Upper lobe of left lung (tissue), 6 donors: ENCODE data around the gene H6PD. TPM values are rescaled to one million over a fixed set of nuclear protein-coding genes. Genes with fewer than 3 reads are reported as not detected.
A peak's percentile ranks its signal among the peaks of the same experiment; 100 is the strongest.

Experiments
- ATAC-seq, 2 donors: fragments of 200-7000 bp; cut with Tn5 transposase; one replicate each; pipeline ENCODE4 v1.9.1; 2022; ENCODE audit warnings: mild to moderate bottlenecking in 2 of 2, moderate library complexity in 2 of 2; ENCODE audit not compliant: low FRiP score in 2 of 2
- DNase-seq, 2 donors: peaks; one replicate each; pipeline ENCODE4 v3.0.0-alpha.2; 2019 to 2020
- H3K27ac ChIP-seq, 4 donors: fragments of 200-600 bp; sonication (generic); one replicate each; pipeline ENCODE4 v1.5.1; 2016 to 2019
- H3K27me3 ChIP-seq, 4 donors: fragments of 200-600 bp; sonication (generic); one replicate each; pipeline ENCODE4 v1.5.1; 2017 to 2019
- H3K36me3 ChIP-seq, 4 donors: fragments of 200-600 bp; sonication (generic); one replicate each; pipeline ENCODE4 v1.5.1; 2016 to 2019
- H3K4me1 ChIP-seq, 4 donors: fragments of 200-600 bp; sonication (generic); one replicate each; pipeline ENCODE4 v1.5.1; 2018 to 2019
- H3K4me3 ChIP-seq, 4 donors: fragments of 200-600 bp; sonication (generic); one replicate each; pipeline ENCODE4 v1.5.1; 2017 to 2019; ENCODE audit warnings: mild to moderate bottlenecking in 2 of 4, moderate library complexity in 1 of 4
- H3K9me3 ChIP-seq, 4 donors: fragments of 200-600 bp; sonication (generic); one replicate each; pipeline ENCODE4 v1.5.1; 2018 to 2019
- CTCF ChIP-seq, 6 experiments: fragments of 450-650 bp in 4 of 6; fragments of 200-600 bp in 2 of 6; sonication (generic) in 2 of 6; IDR thresholded peaks; one replicate each; pipeline ENCODE4 v1.5.1; 2016 to 2019; ENCODE audit warnings: antibody characterized with exemption in 6 of 6
- EP300 ChIP-seq, 4 donors: sonication (generic); formaldehyde crosslinking; IDR thresholded peaks; one replicate each; pipeline ENCODE4 v1.5.1; 2017; ENCODE audit warnings: antibody characterized with exemption in 4 of 4, control low read depth in 2 of 4
- POLR2A ChIP-seq, 4 donors: fragments of 450-650 bp; IDR thresholded peaks; one replicate each; pipeline ENCODE4 v1.5.1; 2016 to 2017; ENCODE audit warnings: antibody characterized with exemption in 4 of 4, mild to moderate bottlenecking in 2 of 4
- POLR2AphosphoS5 ChIP-seq, 2 donors: sonication (generic); formaldehyde crosslinking; IDR thresholded peaks; one replicate each; pipeline ENCODE4 v1.5.1; 2017; ENCODE audit warnings: antibody characterized with exemption in 2 of 2
- WGBS, 2 donors: methylation state at CpG; one replicate each; pipeline ENCODE4 v1.1.5; 2017 to 2018; 5-methylcytosine and 5-hydroxymethylcytosine counted together
- total RNA-seq, 6 donors: library from RNA; depleted of rRNA in 4 of 6; stranded (reverse); fragments of >200 nt in 4 of 6; gene quantifications; one replicate each; pipeline versions ENCODE4 v1.1.0 to v1.2.1, GENCODE V29; 2016 to 2021
- donor health status: DM: no; HTN: no; CAD: no; lungs with moderate emphysema.
- donor health status: DM: no; HTN: yes; CAD: no; lungs with severe emphysema.

H6PD gene
- total RNA-seq, 6 donors from 2014 or later = 36.7 to 57.0 (median 44.5) TPM

DNA sequence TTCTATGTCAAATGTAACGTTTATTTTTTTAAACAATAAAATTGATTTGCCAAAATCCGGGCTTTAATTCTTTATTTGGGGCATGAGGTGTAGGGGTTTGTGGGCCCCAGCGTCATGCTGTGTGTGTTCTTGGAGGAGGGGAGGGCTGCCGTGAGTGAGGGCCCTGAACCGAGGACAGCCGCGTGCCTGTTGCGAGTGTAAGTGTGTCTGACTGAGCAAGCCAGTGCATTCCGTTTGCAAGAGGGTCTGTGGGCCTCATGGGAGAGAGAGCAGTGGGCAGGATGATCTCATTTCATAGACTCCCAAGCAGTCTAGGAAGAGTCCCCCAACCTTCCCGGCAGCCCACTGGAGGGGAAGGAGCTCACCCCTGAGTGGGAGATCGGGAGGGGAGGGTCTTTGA, 36.7 kb downstream of the H6PD start:
- no peak overlapping the region for H3K27ac ChIP-seq
- H3K9me3 ChIP-seq = no peaks in the 10 kb centered on the region
- no peaks in the 10 kb centered on the region for H3K27me3 ChIP-seq
- DNase-seq (no peak), ATAC-seq (no peak)
- peaks cover 11 to 16% (median 13%) of the 10 kb centered on the region in 4 donors for H3K4me1 ChIP-seq
- no peak for TF ChIP-seq CTCF (IDR thresholded peaks at IDR 0.05)
- TF ChIP-seq POLR2A (IDR thresholded peaks at IDR 0.05) = no peak
- TF ChIP-seq POLR2AphosphoS5 (IDR thresholded peaks at IDR 0.05) = no peak
- TF ChIP-seq EP300 (IDR thresholded peaks at IDR 0.05) = no peak
- WGBS, 2 donors = 76 to 84% methylated on average over 11 of the region's 11 CpGs
- H3K4me3 ChIP-seq = no peak overlapping the region
- H3K36me3 ChIP-seq = peaks cover 0 to 24% (median 13%) of the 10 kb centered on the region in 4 donors

DNA sequence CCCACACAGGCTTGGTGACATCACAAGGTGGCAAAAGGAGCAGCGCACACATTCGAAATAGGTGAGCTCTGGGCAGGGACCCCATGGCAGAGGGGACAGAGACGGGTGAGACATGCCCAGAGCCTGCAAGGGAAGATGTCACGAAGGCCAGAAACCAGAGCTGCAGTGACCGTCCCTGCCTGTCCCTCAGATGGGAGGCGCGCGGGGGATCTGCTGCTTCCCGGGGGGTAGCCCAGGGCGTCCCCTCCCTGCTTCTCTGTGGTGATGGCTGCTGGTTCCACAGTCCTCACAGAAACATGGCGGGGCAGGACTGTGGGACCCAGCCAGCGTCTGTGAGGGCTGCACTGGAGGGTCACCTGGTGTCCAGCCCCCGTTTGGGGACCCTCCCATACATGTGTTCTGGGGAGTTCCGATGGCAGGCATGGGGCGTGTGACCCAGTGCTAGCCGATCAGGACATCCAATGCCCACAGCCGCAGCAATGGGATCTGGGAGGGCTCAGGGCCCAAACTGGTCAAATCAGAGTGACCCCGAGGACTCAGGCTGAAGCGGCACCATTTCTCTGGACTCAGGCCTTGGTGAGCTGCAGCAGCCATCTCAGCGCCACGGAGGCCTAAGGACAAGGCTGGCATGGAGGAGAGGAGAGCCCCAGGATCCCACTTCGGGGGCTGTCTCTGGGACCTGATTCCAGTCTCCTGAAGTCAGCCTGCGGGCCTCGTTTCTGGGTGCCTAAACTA, 37.5 kb downstream of the H6PD start:
- H3K4me1 ChIP-seq = peaks cover 3 to 15% (median 10%) of the 10 kb centered on the region in 4 donors
- H3K4me3 ChIP-seq = no peak overlapping the region
- no peak overlapping the region for H3K27ac ChIP-seq
- WGBS, 2 donors = 90 to 94% methylated on average over 12 to 24 of the region's 24 CpGs
- TF ChIP-seq CTCF (IDR thresholded peaks at IDR 0.05) (no peak), POLR2A (IDR thresholded peaks at IDR 0.05) (no peak), POLR2AphosphoS5 (IDR thresholded peaks at IDR 0.05) (no peak), EP300 (IDR thresholded peaks at IDR 0.05) (no peak)
- H3K36me3 ChIP-seq = peaks cover 0 to 22% (median 11%) of the 10 kb centered on the region in 4 donors
- DNase-seq (no peak), ATAC-seq (no peak)
- no peaks in the 10 kb centered on the region for H3K9me3 ChIP-seq
- no peaks in the 10 kb centered on the region for H3K27me3 ChIP-seq

DNA sequence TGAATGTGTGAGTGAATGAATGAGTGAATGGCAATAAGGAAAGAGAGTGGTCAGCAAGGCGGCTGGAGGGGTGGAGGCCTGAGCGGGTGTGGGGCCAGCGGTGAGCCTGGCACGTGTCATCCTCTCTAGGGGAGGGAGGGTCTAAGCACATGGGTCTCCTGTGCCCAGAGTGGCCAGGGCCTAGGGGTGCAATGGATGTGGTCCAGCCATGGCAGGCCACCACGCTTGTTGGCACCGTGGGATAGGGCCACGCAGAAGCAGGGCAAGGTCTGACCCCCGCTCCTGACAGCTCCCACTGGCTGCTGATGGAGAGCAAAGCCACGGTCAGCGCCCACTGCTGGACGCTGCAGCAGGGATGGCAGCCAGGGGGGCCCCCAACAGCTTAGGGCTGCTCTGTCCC, 38.6 kb downstream of the H6PD start:
- Histone ChIP-seq H3K4me3 (no peak overlapping the region), H3K4me1 (peaks cover 3 to 15% (median 8%) of the 10 kb centered on the region in 4 donors), H3K36me3 (peaks cover 0 to 22% (median 9%) of the 10 kb centered on the region in 4 donors), H3K27ac (no peak overlapping the region), H3K9me3 (no peaks in the 10 kb centered on the region), H3K27me3 (no peaks in the 10 kb centered on the region)
- WGBS, 2 donors = 77 to 89% methylated on average over 4 to 11 of the region's 11 CpGs
- ATAC-seq (no peak), DNase-seq (no peak)
- TF ChIP-seq CTCF (IDR thresholded peaks at IDR 0.05) (no peak), POLR2AphosphoS5 (IDR thresholded peaks at IDR 0.05) (no peak), EP300 (IDR thresholded peaks at IDR 0.05) (no peak), POLR2A (IDR thresholded peaks at IDR 0.05) (no peak)

DNA sequence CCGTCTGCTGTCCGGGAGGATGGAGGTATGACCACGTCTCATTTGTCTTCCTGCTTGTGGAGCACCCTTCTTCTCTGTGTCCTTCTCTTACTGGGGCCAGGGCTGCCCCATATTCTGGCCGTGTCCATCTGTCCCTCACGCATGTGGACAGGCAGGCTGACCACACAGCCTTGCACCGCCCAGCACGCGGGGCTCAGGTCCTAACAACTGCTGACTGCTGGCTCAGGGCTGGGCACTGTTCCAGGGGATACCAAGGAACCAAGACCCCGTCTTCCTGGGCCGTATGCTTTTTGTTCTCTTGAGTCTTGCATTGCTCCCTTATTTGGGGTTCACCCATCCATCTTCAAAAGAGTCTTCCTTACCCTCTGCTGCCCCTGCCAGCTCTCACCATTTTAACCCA, 40.6 kb downstream of the H6PD start:
- H3K36me3 ChIP-seq = peaks cover 0 to 6% (median 0%) of the 10 kb centered on the region in 4 donors
- ATAC-seq = peak in 1 of 2 donors; percentile 3

More for the DNA sequence above, 40.6 kb downstream of the H6PD start:
- H3K27ac ChIP-seq = no peak overlapping the region
- peak in 1 of 2 donors; percentile 61 for DNase-seq
- H3K4me3 ChIP-seq = no peak overlapping the region
- no peaks in the 10 kb centered on the region for H3K27me3 ChIP-seq
- no peaks in the 10 kb centered on the region for H3K9me3 ChIP-seq
- WGBS, 2 donors = 76 to 86% methylated on average over 10 of the region's 10 CpGs
- no peak for TF ChIP-seq POLR2AphosphoS5 (IDR thresholded peaks at IDR 0.05)
- no peak for TF ChIP-seq CTCF (IDR thresholded peaks at IDR 0.05)
- TF ChIP-seq EP300 (IDR thresholded peaks at IDR 0.05) = no peak
- no peak for TF ChIP-seq POLR2A (IDR thresholded peaks at IDR 0.05)
- peaks cover 3 to 18% (median 10%) of the 10 kb centered on the region in 4 donors for H3K4me1 ChIP-seq
